ENCODE results near the gene WEE1. TPM values are rescaled to one million over a fixed set of nuclear protein-coding genes. Genes with fewer than 3 reads are reported as not detected.
"Not testable (repeated sequence)": the region's sequence is repeated elsewhere in the genome, so short reads cannot be mapped to it uniquely, and the experiment has no call there.

Gene WEE1
- total RNA-seq, 1 donor from 2014 or later = 19.9 TPM

GRCh38 chr11:9622353-9622752 lies 48.9 kb downstream of the WEE1 start:
- not testable (repeated sequence) for DNase-seq (ENCODE audit: low read depth in 2 of 2)

- not testable (repeated sequence) for DNase-seq (ENCODE audit: low read depth in 2 of 2)
These were observed 49.6 kb downstream of the WEE1 start for GRCh38 chr11:9623053-9623452.

- no peak for DNase-seq (ENCODE audit: low read depth in 2 of 2)
These were observed 51.0 kb downstream of the WEE1 start for GRCh38 chr11:9624448-9624847.

- peak in 1 of 2 donors; percentile 58 for DNase-seq (ENCODE audit: low read depth in 2 of 2)
These were observed 51.7 kb downstream of the WEE1 start for GRCh38 chr11:9625162-9625561.

- DNase-seq (ENCODE audit: low read depth in 2 of 2) = no peak
These were observed 52.3 kb downstream of the WEE1 start for GRCh38 chr11:9625728-9626127.

- DNase-seq (ENCODE audit: low read depth in 2 of 2) = peak; percentile 72 to 88
These were observed 53.3 kb downstream of the WEE1 start for GRCh38 chr11:9626496-9627394.

GRCh38 chr11:9629064-9629463 lies 55.6 kb downstream of the WEE1 start:
- DNase-seq (ENCODE audit: low read depth in 2 of 2) = no peak

- DNase-seq (ENCODE audit: low read depth in 2 of 2) = no peak
These were observed 60.2 kb downstream of the WEE1 start for GRCh38 chr11:9633679-9634078.

- no peak for DNase-seq (ENCODE audit: low read depth in 2 of 2)
These were observed 63.2 kb downstream of the WEE1 start for GRCh38 chr11:9636691-9637090.

- peak in 1 of 2 donors; percentile 21 for DNase-seq (ENCODE audit: low read depth in 2 of 2)
These were observed 65.6 kb downstream of the WEE1 start for GRCh38 chr11:9639099-9639498.

Other genes starting within 250 kb of the WEE1 start
- 108 and 112 TPM in 2 replicates for gene IPO7, start 189.0 kb upstream of the WEE1 start, total RNA-seq
- 27.6 and 29.5 TPM in 2 replicates for gene ZNF143, start 112.7 kb upstream of the WEE1 start, total RNA-seq
- gene SWAP70, start 90.4 kb downstream of the WEE1 start, total RNA-seq = 55.8 and 57.1 TPM in 2 replicates

Measured in dermis microvascular lymphatic vessel endothelial cell (primary cell).